HUES6 (cell line): Measurements from ENCODE around the gene CD79A.

ENCODE experiments used
- H3K27ac ChIP-seq: 2 replicates; pipeline ENCODE4 v1.7.0; 2013; ENCODE audit warnings: low read depth, mild to moderate bottlenecking, low read length, inconsistent platforms
- H3K27me3 ChIP-seq: 2 replicates; pipeline ENCODE4 v1.6.1; 2013; ENCODE audit warnings: low read length; ENCODE audit not compliant: control insufficient read depth, insufficient read depth
- H3K36me3 ChIP-seq: 2 replicates; pipeline ENCODE4 v1.6.1; 2013; ENCODE audit warnings: low read length; ENCODE audit not compliant: control insufficient read depth, insufficient read depth
- H3K4me1 ChIP-seq: 2 replicates; pipeline ENCODE4 v1.6.1; 2013; ENCODE audit warnings: low read length; ENCODE audit not compliant: control insufficient read depth, insufficient read depth
- H3K4me3 ChIP-seq: 2 replicates; pipeline ENCODE4 v1.5.1; 2013; ENCODE audit warnings: low read depth, low read length
- H3K9ac ChIP-seq: one replicate; pipeline ENCODE4 v1.6.1; 2013; ENCODE audit warnings: mild to moderate bottlenecking, low read length
- H3K9me3 ChIP-seq: 2 replicates; pipeline ENCODE4 v1.6.1; 2013; ENCODE audit warnings: low read depth, low read length; ENCODE audit not compliant: control insufficient read depth, insufficient read depth

CD79A gene

DNA sequence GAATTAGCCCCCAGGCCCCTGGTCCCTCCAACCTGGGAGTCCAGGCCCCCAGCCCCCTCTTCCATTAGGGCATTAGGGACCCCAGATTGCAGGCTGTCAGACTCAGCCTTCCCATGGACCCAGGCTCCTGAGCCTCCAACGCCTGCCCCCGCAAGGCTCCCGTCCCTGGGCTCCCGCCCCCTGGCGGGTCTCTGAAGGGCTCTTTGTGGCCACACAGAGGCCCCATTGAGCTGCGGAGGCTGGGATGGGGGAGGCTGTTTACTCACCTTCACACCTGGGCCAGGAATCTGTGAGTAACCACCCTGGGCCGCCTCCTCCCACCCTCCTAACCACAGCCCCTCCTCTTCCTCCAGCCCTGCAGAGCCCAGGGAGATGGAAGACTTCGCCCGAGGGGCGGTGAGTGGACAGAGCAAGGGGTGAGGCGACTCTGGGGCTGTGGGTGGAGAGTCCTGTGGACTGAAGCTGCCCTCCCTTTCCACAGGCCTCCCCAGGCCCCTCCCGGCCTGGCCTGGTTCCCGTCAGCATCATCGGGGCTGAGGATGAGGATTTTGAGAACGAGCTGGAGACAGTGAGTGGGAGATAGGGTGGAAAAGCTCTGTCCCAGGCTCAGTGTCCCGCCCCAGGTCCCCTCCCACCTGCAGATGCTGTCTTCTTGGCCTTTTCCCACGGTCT is 10.8 kb downstream of the CD79A start:
- Histone ChIP-seq H3K36me3 (peaks cover 9% of the 10 kb centered on the region; the same call in 1 of the 2 replicates), H3K4me3 (no peak overlapping the region), H3K27ac (no peak overlapping the region), H3K9ac (no peak overlapping the region), H3K4me1 (peaks cover 24% of the 10 kb centered on the region), H3K9me3 (no peaks in the 10 kb centered on the region), H3K27me3 (peaks cover 6% of the 10 kb centered on the region)

DNA sequence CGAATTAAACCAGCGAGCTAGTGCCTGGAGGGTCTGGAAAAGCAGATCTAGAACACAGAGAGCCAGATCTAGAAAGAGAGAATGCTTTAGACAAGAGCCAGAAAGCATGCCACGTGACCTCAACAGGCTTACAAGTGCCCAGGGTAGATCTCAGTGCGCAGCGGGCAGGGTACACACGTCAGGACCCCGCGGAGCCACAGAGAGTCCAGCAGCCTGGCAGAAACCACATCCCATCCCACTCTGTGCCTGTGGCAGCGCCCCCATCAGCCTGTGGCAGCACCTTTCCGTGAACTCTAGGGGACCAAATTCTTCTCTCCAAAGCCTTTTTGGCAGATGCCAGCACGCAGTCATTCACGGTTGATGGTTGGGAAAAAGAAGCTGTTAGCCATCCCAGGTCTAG is 11.8 kb downstream of the CD79A start:
- Histone ChIP-seq H3K4me1 (peaks cover 24% of the 10 kb centered on the region), H3K9me3 (no peaks in the 10 kb centered on the region), H3K27me3 (no peaks in the 10 kb centered on the region), H3K9ac (no peak overlapping the region), H3K27ac (no peak overlapping the region), H3K4me3 (no peak overlapping the region), H3K36me3 (peaks cover 9% of the 10 kb centered on the region; the same call in 1 of the 2 replicates)

DNA sequence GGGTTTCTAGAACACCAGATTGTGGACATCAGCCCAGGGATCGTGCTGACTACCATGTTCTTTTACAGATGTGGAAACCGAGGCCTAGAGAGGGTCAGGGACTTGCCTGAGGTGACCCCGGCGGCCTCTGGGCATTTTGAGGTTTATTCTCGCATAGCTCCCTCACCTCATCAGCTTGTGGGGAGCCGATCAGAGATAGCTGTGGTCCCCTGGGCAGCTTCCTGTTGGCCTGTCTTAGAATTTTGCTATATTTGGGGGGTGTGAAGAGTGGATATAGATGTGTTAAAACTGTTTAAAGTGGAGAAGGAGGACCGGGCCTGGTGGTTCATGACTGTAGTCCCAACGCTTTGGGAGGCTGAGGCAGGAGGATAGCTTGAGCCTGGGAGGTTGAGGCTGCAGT is 12.8 kb downstream of the CD79A start:
- Histone ChIP-seq H3K27ac (no peak overlapping the region), H3K36me3 (peaks cover 9% of the 10 kb centered on the region; the same call in 1 of the 2 replicates), H3K9me3 (no peaks in the 10 kb centered on the region), H3K27me3 (no peaks in the 10 kb centered on the region), H3K4me3 (no peak overlapping the region), H3K9ac (no peak overlapping the region), H3K4me1 (peaks cover 22% of the 10 kb centered on the region)

DNA sequence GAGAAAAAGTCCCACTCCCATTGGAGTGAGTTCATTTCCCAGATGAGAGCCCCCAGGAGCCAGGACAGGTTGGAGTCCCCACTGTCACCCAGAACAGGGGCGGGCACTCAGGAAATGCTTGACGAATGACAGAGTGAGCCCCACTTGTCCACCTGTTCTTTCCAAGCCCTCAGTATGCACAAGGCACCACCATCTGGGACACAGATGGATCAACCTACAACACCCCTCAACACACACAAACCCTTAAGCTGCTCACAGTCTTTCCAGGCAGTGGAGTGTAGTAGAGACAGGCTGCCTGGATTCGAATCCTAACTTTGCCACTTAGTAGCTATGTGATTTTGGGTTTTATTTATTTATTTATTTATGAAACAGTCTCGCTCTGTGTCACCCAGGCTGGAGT is 13.9 kb downstream of the CD79A start:
- H3K9me3 ChIP-seq, result no peaks in the 10 kb centered on the region
- peaks cover 22% of the 10 kb centered on the region for H3K4me1 ChIP-seq
- no peak overlapping the region for H3K4me3 ChIP-seq
- peaks cover 18% of the 10 kb centered on the region for H3K36me3 ChIP-seq
- no peak overlapping the region for H3K27ac ChIP-seq
- H3K27me3 ChIP-seq, result no peaks in the 10 kb centered on the region
- H3K9ac ChIP-seq, result no peak overlapping the region

DNA sequence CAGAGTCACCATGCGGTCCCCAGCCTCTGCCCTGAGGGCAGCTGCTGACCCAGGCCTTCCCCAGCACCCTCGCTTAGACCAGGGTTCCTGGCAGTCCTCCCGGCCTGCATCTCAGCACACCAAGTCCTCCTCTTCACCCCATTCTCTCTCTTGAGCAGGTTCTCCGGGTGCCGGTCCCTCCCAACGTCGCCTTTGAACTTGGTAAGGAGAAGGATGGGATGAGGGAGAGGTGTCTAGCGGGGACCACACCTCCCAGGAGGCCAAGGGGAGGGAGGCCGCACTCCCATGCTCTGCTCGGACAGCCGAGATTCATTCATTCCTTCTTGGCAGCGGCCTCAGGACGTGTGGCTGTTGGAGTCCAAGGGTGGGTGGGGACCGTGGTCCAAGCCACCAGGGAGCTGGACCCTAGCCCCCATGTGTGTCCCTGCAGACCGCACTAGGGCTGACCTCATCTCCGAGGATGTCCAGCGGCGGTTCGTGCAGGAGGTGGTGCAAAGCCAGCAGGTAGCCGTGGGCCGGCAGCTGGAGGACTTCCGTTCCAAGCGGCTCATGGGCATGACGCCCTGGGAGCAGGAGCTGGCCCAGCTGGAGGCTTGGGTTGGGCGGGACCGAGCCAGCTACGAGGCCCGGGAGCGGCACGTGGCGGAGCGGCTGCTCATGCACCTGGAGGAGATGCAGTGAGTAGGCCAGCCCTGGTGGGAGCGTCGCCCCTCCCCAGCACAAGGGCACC is 15.3 kb downstream of the CD79A start:
- no peak overlapping the region for H3K27ac ChIP-seq

DNA sequence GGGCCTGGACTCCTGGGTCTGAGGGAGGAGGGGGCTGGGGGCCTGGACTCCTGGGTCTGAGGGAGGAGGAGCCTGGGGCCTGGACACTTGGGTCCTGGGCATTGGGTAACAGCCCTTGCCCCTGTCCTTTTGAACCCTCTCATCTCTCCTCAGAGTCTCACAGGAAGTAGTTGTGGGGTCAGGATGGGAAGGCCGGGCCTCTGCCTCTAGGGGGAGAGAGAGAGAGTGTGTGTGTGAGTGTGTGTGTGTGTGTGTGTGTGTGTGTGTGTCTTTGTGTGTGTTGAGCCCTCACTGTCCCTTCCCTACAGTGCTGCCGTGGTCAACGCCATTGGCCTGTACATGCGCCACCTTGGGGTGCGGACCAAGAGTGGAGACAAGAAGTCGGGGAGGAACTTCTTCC is 16.8 kb downstream of the CD79A start:
- H3K4me1 ChIP-seq, result no peaks in the 10 kb centered on the region
- H3K27me3 ChIP-seq, result no peaks in the 10 kb centered on the region
- no peaks in the 10 kb centered on the region for H3K9me3 ChIP-seq
- H3K36me3 ChIP-seq, result peaks cover 28% of the 10 kb centered on the region
- no peak overlapping the region for H3K4me3 ChIP-seq
- no peak overlapping the region for H3K27ac ChIP-seq
- no peak overlapping the region for H3K9ac ChIP-seq

More for the DNA sequence above, 15.3 kb downstream of the CD79A start:
- Histone ChIP-seq H3K4me1 (peaks cover 12% of the 10 kb centered on the region), H3K36me3 (peaks cover 20% of the 10 kb centered on the region), H3K9me3 (no peaks in the 10 kb centered on the region), H3K27me3 (no peaks in the 10 kb centered on the region), H3K4me3 (no peak overlapping the region), H3K9ac (no peak overlapping the region)

DNA sequence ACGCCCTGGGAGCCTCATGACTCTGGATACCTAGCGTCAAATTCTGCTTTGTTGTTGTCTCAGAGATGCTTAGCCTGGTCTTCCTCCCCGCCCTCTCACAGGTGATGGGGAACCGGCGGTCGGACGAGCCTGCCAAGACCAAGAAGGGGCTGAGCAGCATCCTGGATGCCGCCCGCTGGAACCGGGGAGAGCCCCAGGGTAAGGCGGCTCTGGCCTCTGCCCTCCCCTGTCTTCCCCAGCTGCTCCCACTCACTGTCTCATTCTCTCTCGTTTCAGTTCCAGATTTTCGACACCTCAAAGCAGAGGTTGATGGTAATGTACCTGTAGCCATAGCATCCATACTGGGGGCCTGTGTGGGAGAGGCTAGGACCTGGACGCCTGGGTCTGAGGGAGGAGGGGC is 17.3 kb downstream of the CD79A start:
- H3K27me3 ChIP-seq, result no peaks in the 10 kb centered on the region
- H3K27ac ChIP-seq, result no peak overlapping the region
- H3K4me1 ChIP-seq, result no peaks in the 10 kb centered on the region
- H3K9me3 ChIP-seq, result no peaks in the 10 kb centered on the region
- H3K9ac ChIP-seq, result no peak overlapping the region
- H3K36me3 ChIP-seq, result peaks cover 24% of the 10 kb centered on the region
- no peak overlapping the region for H3K4me3 ChIP-seq

DNA sequence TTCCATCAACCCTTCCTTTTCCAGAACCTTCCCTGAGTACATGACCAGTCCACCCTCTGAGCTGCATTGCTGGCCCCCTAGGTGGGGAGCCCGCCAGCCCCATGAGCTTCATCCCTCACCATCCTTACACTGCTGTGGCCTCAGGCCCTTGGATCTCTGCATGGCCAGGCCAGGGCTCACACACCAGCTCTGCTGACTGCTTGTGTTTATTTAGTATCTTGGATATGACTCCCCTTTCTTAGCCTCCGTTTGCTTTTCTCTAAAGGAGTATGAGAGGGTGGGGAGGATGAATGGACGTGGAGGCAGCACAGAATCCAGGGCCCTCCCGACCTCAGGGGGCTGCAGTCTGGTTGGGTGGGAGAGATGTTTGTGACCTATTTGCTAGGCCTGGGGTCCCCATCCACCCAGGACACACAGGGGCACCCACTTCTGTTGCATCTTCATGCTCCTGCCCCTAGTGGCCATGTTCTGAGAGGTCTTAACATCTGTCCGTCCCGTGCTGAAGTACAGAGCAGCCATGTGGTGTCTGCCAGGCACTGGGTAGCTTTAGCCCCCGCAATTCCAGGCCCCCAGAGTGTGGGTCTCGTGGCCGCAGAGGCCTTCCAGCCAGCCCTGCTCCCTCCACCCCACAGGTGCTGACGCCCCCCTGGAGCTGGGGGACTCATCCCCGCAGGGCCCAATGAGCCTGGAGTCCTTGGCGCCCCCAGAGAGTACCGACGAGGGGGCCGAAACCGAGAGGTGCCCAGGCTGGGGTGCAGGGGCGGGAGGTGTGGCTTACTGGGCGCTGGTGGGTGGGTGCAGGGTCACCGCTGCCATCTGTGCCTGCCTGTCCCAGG is 18.9 kb downstream of the CD79A start:
- H3K4me3 ChIP-seq, result no peak overlapping the region
- no peak overlapping the region for H3K9ac ChIP-seq
- no peaks in the 10 kb centered on the region for H3K27me3 ChIP-seq
- H3K27ac ChIP-seq, result no peak overlapping the region
- H3K9me3 ChIP-seq, result no peaks in the 10 kb centered on the region
- H3K36me3 ChIP-seq, result peaks cover 24% of the 10 kb centered on the region
- H3K4me1 ChIP-seq, result no peaks in the 10 kb centered on the region

DNA sequence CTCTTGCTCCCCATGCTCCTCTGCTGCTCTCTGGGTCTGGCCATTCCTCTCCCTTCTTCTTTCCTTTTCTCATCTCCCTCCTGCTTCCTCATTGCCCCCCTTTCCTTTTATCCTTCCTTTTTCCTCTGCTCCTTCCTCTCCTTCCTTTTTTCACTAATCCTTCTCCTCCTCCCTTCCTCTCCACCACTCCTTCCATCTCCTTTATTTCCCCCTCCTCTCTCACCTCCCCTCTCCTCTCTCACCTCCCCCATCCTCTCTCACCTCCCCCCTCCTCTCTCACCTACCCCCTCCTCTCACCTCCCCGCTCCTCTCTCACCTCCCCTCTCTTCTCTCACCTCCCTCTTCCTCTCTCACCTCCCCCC is 19.5 kb downstream of the CD79A start:
- H3K4me3 ChIP-seq, result no peak overlapping the region
- H3K27ac ChIP-seq, result no peak overlapping the region
- H3K9ac ChIP-seq, result no peak overlapping the region
- H3K4me1 ChIP-seq, result no peaks in the 10 kb centered on the region
- no peaks in the 10 kb centered on the region for H3K9me3 ChIP-seq
- no peaks in the 10 kb centered on the region for H3K27me3 ChIP-seq
- H3K36me3 ChIP-seq, result peaks cover 24% of the 10 kb centered on the region

DNA sequence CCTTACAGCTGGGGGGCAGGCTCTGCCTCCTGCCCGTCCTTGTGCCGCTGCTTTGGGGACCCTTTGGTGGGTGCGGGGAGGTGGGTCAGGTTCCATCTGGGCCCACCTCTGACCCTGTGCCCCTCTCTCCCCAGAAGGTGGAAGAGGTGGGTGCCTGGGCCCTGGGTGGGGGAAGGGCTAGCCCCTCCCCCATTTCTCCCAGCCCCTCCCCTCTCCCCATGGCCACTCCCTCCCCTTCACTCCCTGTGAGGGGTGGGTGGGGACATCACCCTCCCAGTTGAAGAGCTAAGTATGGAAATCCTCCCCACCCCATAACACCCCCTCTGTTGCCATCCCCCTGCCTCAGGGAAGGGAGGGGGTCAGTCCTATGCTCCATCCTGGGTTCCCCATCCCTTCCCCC is 20.1 kb downstream of the CD79A start:
- Histone ChIP-seq H3K4me1 (no peaks in the 10 kb centered on the region), H3K27ac (no peak overlapping the region), H3K36me3 (peaks cover 30% of the 10 kb centered on the region), H3K9ac (no peak overlapping the region), H3K27me3 (no peaks in the 10 kb centered on the region), H3K9me3 (no peaks in the 10 kb centered on the region), H3K4me3 (no peak overlapping the region)

DNA sequence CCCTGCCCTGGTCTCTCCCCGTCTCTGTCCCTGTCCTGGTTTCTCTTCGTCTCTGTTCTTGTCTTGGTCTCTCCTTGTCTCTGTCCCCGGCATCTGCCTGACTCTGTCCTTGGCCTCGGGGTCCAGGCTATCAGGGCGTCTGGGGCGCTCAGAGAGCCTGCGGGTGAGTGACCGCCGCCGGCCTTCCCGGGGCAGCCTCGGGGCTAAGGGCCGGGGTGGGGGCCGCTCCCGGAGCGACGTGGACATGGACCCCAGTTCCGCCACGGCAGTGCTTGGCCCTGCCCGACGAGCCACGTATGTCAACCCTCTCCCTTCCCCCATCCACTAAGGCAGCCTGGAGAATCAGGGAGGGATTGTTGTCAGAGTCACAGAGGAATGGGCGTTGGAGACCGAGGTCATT is 20.7 kb downstream of the CD79A start:
- Histone ChIP-seq H3K27ac (no peak overlapping the region), H3K9me3 (no peaks in the 10 kb centered on the region), H3K36me3 (peaks cover 36% of the 10 kb centered on the region), H3K4me1 (no peaks in the 10 kb centered on the region), H3K4me3 (no peak overlapping the region), H3K27me3 (no peaks in the 10 kb centered on the region), H3K9ac (no peak overlapping the region)
